Activated T-helper 1 cell treated with anti-CD3 and anti-CD28 coated beads, Interleukin-2, amount 50 U/mL, for 16 hours (primary cell): ENCODE measurements around the gene PPM1N.
"Not testable (repeated sequence)": the region's sequence is repeated elsewhere in the genome, so short reads cannot be mapped to it uniquely, and the experiment has no call there.

Experiments used
- DNase-seq, 2 donors: peaks; one replicate each; pipeline ENCODE4 v3.0.0-alpha.2; 2020; ENCODE audit warnings: low read depth in 1 of 2, low spot score in 1 of 2

Gene PPM1N

DNA sequence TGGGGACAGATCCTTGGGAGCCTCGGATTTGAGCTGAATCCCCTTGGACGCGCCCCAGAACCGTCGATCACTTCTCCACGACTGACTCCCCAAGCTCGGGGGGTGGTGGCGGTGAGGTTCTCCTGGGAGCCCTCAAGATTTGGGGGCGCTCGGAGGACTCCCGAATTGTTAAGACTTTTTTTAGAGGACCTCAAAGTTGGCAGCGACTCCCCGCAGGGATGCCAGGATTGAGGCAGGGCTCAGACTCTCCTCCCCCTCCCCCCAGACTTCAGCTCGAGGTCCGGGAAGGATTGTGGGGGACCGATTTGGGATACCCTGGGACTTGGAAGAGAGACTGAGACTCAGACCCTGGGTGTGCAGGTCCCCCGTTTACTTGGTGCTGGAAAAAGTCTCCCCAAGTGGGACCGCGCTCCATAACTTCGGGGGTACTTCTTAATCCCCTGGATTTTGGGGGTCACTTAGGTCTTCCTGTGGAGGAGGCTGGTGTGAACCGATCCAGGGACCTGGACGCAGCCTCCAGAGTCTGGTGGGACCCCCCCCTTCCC, 9.7 kb downstream of the PPM1N start:
- no peak for DNase-seq

DNA sequence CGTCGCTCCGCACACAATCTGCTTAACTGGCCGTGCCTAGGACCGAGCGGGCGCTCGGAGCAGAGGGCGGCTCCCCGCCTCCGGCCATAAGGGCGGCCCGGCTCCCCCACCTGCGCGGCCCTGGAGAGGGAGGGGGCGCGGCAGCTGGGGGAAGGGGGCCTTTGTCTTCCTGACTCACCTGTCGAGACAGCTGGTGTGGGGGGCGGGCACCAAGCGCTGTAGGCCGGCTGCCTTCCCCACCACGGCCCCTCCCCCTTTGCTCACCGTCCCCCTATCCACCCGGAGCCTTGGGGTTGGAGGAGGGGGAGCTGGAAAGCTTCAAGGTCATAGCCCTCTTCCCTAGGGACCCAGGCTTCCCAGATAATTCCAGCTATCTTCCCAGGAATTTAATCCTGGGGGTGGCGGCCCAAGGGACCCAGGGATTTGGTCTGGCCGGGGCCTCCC, 10.2 kb downstream of the PPM1N start:
- peak in 1 of 2 donors; percentile 29 for DNase-seq

DNA sequence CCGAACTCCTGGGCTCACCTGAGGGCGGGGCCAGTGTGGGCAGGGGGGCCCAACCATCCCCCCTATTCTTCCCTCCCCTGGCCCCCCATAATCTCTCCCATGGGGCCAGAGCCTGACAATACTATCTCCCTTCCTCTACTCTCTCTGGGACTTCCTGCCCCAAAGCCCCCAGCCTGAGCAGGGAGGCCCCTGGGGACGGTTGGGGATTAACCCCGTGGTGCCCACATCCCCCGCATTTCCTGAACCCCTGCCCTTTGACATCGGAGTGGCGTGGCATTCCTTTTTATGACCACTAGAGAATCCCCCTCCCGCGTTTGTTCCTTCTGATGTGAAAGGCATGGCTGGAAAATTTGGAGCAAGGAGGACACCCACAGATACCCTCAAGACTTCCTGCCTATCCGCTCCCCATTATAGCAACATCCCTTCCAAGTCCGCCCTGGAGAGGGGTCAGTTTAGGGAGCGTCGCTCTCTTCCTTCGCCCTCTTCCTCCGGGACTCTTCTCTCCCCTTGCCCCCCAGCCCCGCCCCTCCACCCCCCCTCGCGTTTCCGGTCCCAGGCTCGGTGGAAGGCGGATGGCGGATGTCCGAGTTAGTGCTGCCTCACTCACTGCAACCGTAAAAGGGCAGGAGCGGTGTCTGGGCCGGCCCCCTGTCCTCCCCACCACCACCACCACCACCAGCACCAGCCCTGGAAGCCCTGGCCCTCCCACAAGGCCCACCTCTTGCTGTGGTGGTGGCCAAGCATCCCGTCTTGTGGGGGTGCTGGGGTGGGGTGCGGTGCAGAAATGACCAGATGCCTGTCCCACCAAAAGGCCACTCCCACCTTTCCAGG, 10.8 kb downstream of the PPM1N start:
- DNase-seq, result no peak

DNA sequence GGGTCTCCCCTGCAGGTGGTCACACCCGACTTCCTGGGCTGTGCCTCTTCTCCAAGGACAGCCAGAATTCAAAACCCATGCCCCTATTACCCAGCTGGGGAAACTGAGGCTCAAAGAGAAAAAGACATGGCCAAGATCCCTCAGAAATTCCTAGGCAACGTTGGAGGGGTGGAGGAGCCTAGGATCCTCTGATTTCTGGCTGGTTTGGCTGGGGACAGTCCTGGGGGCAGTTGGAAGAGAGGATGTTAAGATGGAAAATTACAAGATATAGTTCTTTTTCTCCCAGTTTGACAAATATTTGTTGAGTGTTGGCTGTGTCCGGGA, 11.4 kb downstream of the PPM1N start:
- DNase-seq, result no peak

DNA sequence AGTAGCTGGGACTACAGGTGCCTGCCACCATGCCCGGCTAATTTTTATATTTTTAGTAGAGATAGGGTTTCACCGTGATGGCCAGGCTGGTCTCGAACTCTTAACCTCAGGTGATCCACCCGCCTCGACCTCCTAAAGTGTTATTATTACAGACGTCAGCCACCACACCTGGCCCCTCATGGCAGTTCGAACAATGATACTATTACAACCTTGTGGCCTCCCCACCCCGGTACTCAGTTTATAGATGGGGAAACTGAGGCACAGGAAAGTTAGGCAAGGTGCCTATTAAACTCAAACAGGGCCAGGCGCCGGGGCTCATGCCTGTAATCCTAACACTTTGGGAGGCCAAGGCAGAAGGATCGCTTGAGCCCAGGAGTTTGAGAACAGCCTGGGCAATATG, 12.1 kb downstream of the PPM1N start:
- not testable (repeated sequence) for DNase-seq

DNA sequence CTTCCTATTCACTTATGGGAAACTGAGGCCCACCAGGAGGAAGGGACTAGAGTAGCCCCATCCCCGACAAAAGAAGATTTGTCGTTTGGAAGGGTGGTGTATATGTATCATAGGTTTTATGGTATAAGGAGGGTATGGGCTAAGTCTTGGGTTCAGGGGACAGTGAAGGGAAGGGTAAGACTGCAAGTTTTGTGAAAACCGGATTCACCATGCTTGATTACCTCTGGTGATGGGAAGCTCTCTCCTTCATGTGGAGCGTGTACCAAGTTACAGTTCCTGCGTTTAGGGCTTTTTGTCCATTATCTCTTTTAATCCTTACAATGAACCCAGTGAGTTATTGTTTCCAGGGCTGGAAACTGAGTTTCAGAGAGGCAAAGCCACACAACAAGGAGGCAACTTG, 12.8 kb downstream of the PPM1N start:
- no peak for DNase-seq

DNA sequence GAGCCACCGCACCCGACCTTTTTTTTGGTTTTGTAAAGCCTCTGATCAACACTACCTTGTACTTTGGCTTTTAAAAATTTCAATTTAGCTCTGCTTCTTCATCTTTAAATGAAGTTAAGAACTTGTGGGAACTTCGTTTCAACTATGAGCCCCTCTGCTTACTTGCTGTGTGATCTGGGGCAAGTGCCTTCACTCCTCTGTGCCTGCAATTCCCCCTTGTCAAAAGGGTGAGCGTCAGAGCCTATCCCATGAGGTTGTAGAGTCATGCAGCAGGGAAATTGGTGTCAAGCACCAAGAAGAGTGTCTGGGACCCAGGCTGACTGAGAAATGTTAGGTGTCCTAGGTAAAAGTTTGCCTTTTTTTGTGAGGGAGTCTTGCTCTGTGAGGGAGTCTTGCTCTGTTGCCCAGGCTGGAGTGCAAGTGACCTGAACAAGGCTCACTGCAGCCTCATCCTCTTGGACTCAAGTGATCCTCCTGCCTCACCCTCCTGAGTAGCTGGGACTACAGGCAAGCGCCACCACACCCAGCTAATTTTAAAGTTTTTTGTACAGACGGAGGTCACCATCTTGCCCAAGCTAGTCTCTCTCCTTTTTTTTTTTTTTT, 14.7 kb downstream of the PPM1N start:
- no peak for DNase-seq

DNA sequence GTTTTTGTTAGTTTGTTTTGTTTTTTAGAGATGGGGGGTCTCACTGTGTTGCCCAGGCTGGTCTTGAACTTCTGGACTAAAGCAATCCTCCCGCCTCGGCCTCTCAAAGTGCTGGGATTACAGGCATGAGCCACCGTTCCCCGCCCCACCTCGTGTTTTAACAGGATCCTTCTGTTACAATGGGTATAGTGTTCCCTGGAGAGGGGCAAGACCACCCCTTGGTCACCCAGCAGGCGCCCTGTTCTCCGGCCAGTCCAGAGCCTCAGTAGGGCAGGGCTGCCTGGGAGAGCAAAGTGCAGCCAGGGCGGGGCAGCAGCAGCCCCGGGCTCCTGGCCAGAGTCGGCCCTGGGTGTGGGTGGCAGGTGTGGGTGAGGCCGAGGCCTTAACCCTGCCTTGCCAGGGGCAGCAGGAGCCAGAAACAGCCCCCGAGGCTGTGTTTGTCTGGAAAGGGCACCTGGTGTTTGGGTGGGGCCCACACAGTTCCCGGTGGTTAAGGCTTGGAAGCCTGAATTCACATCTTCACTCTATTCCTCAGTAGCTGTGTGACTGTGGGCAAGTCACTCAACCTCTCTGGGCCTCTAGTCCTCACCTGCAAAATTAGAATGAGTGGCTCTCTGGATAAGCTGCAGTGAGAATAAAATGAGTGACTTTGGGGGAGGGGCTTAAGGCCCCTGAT, 16.3 kb downstream of the PPM1N start:
- no peak for DNase-seq

DNA sequence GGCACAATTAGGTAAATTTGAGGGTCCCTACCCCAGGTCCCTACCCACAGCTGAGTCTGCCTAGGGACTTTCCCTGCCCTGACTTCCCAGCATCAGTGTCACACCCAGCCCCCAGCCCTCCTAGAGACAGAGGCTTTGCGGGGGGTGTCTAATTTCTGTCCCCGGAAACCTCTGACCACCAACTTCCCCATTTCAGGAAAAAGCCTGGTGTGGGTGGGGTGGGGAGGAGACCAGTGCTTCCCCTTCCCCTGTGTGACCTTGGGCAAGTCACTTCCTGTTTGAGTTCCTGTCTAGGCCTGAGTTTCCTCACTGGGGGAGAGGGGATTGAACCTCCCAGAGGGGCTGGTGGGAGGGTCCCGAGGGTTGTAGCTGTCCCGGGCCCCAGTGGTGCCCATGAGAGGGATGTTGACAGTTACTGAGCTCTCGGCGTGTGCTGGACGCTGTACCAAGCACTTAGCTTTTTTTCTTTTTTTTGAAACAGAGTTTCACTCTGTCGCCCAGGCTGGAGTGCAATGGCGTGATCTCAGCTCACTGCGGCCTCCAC, 16.9 kb downstream of the PPM1N start:
- no peak for DNase-seq

DNA sequence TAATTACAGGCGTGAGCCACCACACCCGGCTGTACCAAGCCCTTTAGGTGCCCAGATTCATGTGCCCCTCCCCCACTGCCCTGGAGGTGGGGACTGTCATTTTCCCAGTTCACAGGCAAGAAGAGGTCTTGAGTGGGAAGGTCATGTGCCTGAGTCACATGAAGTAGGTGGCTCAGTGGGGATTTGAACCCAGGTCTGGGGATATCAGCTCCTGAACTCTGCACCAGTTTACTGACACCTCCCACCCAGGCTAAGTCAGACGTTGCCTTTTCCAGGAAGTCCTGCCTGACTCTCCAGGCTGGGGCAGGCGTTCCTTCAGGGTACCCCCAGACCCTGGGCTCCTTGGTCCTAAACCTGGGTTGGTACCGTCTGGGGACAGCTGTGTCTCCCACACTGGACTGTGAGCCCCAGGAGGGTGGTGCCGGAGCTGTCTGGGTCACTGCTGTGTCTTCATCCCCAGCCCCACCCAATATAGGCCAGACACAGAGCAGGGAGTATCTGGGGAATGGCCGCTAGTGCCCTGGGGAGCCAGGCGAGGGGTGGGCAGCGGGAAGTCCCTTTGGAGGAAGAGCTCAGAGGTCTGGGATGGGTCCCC, 17.7 kb downstream of the PPM1N start:
- no peak for DNase-seq

DNA sequence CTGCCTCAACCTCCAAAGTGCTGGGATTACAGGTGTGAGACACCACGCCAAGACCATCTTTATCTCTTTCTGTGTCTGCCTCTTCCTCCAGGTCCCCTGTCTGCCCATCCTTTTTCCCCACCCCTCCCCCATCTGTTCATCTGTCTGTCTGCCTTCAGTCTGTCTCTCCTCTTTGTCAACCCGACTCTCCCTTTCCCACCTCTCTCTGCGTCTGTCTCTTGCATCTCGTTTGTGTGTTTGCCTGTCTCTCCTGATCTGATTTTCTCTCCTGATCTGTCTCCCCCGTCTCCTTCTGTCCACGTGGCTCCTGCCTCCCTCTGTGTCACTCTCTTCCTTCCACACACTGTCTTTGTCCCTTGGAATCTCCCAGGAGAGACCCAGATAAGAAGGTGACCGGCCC, 19.0 kb downstream of the PPM1N start:
- no peak for DNase-seq

DNA sequence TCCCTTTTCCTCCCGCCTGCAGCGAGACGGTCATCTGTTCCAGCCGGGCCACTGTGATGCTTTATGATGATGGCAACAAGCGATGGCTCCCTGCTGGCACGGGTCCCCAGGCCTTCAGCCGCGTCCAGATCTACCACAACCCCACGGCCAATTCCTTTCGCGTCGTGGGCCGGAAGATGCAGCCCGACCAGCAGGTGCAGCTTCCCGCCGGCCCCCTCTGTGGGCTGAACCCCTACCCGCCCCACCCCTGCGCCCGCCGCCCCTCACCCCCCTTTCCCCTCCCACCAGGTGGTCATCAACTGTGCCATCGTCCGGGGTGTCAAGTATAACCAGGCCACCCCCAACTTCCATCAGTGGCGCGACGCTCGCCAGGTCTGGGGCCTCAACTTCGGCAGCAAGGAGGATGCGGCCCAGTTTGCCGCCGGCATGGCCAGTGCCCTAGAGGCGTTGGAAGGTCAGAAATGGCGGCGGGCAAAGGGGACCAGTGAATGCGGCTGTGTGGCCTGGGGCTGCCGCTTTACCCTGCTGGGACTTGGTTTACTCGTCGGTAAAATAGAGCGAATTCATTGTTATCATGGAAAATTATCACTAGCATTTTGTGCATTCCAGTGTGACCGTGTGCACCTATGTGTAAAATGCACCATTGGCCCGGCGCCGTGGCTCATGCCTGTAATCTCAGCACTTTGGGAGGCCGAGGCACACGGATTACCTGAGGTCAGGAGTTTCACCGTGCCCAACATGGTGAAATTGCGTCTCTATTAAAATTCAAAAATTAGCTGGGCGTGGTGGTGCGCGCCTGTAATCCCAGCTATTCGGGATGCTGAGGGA, 19.6 kb downstream of the PPM1N start:
- DNase-seq, result no peak

DNA sequence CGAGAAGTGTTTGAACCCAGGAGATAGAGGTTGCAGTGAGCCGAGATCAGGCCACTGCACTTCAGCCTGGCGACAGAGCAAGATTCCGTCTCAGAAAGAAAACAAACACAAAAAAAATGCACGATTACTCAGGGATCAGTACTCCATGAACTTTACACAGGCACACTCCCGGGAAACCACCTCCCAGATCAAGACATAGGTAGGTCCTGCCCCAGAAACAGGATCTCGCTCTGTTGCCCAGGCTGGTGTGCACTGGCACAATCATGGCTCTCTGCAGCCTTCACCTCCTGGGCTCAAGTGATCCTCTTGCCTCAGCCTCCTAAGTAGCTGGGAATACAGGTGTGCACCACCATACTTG, 20.2 kb downstream of the PPM1N start:
- no peak for DNase-seq

DNA sequence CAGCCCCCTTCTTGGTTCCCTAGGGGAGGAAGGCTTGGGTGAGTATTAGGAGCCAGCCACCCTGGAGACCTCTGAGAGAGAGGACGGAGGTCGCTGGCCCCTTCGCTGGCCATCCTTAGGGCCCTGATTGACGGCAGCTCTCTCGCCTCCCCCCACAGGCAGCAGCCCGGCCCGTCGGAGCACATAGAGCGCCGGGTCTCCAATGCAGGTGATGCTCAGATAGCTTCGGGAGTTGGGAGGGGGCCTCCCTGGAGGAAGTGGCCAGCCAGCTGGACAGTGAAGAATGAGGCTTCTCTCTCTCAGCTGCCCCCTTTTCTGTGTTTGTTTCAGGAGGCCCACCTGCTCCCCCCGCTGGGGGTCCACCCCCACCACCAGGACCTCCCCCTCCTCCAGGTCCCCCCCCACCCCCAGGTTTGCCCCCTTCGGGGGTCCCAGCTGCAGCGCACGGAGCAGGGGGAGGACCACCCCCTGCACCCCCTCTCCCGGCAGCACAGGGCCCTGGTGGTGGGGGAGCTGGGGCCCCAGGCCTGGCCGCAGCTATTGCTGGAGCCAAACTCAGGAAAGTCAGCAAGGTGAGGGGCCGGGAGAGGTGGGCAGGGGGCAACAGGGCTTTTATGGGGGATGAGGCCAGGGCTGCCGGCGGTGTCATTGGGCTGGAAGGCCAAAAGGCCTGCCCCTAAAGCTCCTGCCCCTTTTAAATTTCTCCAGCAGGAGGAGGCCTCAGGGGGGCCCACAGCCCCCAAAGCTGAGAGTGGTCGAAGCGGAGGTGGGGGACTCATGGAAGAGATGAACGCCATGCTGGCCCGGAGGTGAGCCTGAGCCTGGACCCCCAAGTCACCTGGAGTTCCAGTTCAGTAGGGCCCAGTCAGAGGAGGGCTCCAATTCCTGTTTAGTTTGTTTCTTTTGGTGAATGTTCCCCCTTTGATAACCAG, 24.0 kb downstream of the PPM1N start:
- DNase-seq, result no peak

DNA sequence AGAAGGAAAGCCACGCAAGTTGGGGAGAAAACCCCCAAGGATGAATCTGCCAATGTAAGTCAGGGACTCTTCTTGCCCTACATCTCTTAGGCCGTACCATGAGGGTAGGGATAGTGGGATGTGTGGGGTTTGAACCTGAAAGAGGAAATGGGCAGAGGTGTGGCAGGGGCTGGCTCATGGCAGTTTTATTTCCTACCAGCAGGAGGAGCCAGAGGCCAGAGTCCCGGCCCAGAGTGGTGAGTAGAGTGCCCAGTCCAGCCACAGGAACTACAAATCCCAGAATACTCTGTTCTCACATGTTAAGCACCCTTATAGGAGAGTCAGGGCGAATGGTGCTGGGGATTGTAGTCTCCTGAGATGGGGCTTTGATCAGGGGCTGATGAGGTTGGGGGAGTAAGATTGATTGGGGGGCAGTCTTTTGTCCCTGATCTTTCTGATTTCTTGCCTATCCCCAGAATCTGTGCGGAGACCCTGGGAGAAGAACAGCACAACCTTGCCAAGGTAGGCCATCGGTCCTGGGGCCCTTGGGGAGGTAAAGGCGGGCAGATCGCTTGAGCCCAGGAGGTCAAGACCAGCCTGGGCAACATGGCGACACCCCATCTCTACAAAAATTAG, 25.5 kb downstream of the PPM1N start:
- DNase-seq, result peak; percentile 40 to 55

DNA sequence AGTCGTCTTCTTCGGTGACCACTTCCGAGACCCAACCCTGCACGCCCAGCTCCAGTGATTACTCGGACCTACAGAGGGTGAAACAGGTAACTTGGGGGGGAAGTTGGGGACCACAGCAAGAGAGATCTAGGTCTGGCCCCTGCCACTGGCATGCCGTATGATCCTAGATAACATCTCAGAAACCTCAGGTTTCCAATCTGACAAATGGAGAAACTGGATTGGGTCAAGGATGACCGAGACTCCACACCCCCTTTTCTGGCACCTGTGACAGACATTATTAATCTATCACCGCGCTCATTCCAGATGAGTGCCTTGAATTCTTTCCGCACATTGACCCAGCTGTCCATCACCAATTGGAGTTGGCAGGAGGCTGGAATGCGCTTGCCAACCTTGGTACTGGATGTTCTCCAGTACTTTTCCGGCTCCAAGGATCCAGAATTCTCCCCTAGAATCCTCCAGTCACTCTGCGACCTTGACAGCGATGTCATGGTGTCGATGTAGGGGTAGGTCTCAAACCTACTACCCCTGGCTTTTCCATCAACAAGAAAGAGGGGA, 26.4 kb downstream of the PPM1N start:
- DNase-seq, result no peak

DNA sequence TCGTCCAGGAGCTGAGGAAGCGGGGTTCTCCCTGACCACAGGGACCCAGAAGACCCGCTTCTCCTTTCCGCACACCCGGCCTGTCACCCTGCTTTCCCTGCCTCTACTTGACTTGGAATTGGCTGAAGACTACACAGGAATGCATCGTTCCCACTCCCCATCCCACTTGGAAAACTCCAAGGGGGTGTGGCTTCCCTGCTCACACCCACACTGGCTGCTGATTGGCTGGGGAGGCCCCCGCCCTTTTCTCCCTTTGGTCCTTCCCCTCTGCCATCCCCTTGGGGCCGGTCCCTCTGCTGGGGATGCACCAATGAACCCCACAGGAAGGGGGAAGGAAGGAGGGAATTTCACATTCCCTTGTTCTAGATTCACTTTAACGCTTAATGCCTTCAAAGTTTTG, 27.9 kb downstream of the PPM1N start:
- no peak for DNase-seq

DNA sequence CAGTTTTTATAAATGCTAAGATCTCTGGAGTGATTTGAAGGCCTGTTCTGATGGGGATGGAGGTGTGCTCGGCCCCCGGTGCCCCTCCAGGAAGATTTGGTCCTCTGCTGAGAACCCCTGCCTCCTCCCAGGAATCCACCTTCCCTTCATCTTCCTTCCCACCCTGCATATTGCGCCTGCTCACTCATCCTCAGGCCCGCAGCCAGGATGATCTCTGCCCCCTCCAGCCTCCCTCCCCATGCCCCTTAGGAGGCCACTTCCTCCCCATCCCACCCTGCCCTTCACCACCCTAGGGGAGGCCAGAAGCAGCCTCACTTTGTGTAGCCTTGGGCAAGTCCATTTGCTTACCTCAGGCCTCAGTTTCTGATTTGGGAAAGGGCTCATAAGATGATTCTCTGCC, 28.7 kb downstream of the PPM1N start:
- DNase-seq, result no peak

DNA sequence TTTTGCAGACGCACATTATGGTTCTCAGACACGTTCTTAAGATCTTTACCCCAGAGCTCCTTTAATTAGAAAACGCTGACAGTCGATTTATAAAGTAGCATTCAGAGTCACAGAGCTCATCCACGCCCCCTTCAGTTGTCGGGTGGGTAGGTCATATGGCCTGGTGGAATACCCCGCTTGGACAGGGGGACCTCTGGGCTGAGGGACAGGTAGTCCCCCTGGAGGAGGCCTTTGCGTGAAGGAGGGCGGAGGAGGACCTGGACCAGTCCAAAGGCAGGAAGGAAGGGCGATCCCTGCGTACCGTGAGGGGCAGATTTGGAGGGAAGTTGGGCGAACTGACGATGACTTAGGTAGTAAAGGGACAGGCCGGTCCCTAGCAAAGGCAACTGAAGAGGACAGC, 29.5 kb downstream of the PPM1N start:
- no peak for DNase-seq
